GM12878 (cell line): ENCODE data around the gene CHAD. TPM values are rescaled to one million over a fixed set of nuclear protein-coding genes. Genes with fewer than 3 reads are reported as not detected.

Source experiments
- CEBPB ChIP-seq, 2 experiments: fragments of 150-350 bp in 1 of 2; IDR thresholded peaks; 2 replicates each; pipeline ENCODE4 v1.6.1; 2012 to 2014; ENCODE audit warnings: low read depth in 2 of 2, low read length in 2 of 2, borderline replicate concordance in 1 of 2, inconsistent platforms in 1 of 2
- CHD2 ChIP-seq: IDR thresholded peaks from 2 replicates; pipeline ENCODE4 v1.6.1; 2011; ENCODE audit warnings: low read depth, low read length, improper control_type of control experiment, borderline replicate concordance
- CHD4 ChIP-seq: fragments of 200-600 bp; sonication (generic); IDR thresholded peaks from 2 replicates; pipeline ENCODE4 v1.6.1; 2016; ENCODE audit warnings: mild to moderate bottlenecking
- EGR1 ChIP-seq, 2 experiments: IDR thresholded peaks; 1 replicate in 1 of 2; 2 replicates in 1 of 2; pipeline ENCODE4 v1.6.1; 2011 to 2012; ENCODE audit warnings: low read depth in 2 of 2, low read length in 2 of 2, borderline replicate concordance in 1 of 2, mild to moderate bottlenecking in 1 of 2, moderate library complexity in 1 of 2
- ESRRA ChIP-seq: IDR thresholded peaks from 2 replicates; pipeline ENCODE4 v1.6.1; 2012; ENCODE audit warnings: mild to moderate bottlenecking, low read length, improper control_type of control experiment
- FOXK2 ChIP-seq: fragments of 450-650 bp; IDR thresholded peaks from 2 replicates; pipeline ENCODE4 v1.6.1; 2017; ENCODE audit warnings: mild to moderate bottlenecking, moderate library complexity
- MTA2 ChIP-seq: fragments of 450-650 bp; IDR thresholded peaks from 2 replicates; pipeline ENCODE4 v1.6.1; 2016; ENCODE audit warnings: low read depth, mild to moderate bottlenecking, moderate library complexity
- MYB ChIP-seq: fragments of 150-350 bp; IDR thresholded peaks from 2 replicates; pipeline ENCODE4 v1.6.1; 2014; ENCODE audit warnings: mild to moderate bottlenecking, low read depth, low read length, borderline replicate concordance
- MYC ChIP-seq: IDR thresholded peaks from 2 replicates; pipeline ENCODE4 v1.6.1; 2011; ENCODE audit warnings: mild to moderate bottlenecking, low read length, moderate library complexity, inconsistent platforms; ENCODE audit not compliant: insufficient read depth, insufficient replicate concordance, insufficient read length, severe bottlenecking
- NFXL1 ChIP-seq: fragments of 450-650 bp; IDR thresholded peaks from 2 replicates; pipeline ENCODE4 v1.6.1; 2017; ENCODE audit warnings: antibody characterized with exemption, mild to moderate bottlenecking, borderline replicate concordance
- NR2C1 ChIP-seq: fragments of 450-650 bp; IDR thresholded peaks from 2 replicates; pipeline ENCODE4 v1.6.1; 2017; ENCODE audit warnings: antibody characterized with exemption, mild to moderate bottlenecking, moderate library complexity
- NR2F1 ChIP-seq: fragments of 450-650 bp; conservative IDR thresholded peaks from 2 replicates; pipeline ENCODE4 v1.6.1; 2017; ENCODE audit warnings: mild to moderate bottlenecking
- PBX3 ChIP-seq: IDR thresholded peaks from 2 replicates; pipeline ENCODE4 v1.6.1; 2011; ENCODE audit warnings: mild to moderate bottlenecking, low read depth, low read length, moderate library complexity; ENCODE audit not compliant: insufficient replicate concordance
- POLR2A ChIP-seq: IDR thresholded peaks from 2 replicates; pipeline ENCODE4 v1.6.1; 2011; ENCODE audit warnings: low read depth, mild to moderate bottlenecking, low read length
- SIX5 ChIP-seq: IDR thresholded peaks from 2 replicates; pipeline ENCODE4 v1.6.1; 2011; ENCODE audit warnings: mild to moderate bottlenecking, low read depth, low read length, moderate library complexity; ENCODE audit not compliant: severe bottlenecking
- SMAD5 ChIP-seq: IDR thresholded peaks from 2 replicates; pipeline ENCODE4 v1.6.1; 2016; ENCODE audit warnings: antibody characterized with exemption, low read depth
- USF1 ChIP-seq: IDR thresholded peaks from 2 replicates; pipeline ENCODE4 v1.6.1; 2011; ENCODE audit warnings: borderline replicate concordance, low read depth, mild to moderate bottlenecking, moderate library complexity, mixed read lengths, low read length; ENCODE audit not compliant: insufficient read depth; ENCODE audit errors: extremely low read length
- ZNF24 ChIP-seq: fragments of 450-650 bp; IDR thresholded peaks from 2 replicates; pipeline ENCODE4 v1.6.1; 2017; ENCODE audit warnings: antibody characterized with exemption, mild to moderate bottlenecking
- ZNF384 ChIP-seq: IDR thresholded peaks from 2 replicates; pipeline ENCODE4 v1.6.1; 2012; ENCODE audit warnings: low read depth, mild to moderate bottlenecking, low read length, improper control_type of control experiment, borderline replicate concordance
- ZSCAN29 ChIP-seq: fragments of 450-650 bp; IDR thresholded peaks from 2 replicates; pipeline ENCODE4 v1.6.1; 2017; ENCODE audit warnings: mild to moderate bottlenecking, moderate library complexity
- polyA plus RNA-seq, 11 experiments: library from polyadenylated mRNA; depleted of rRNA in 4 of 11; unstranded in 6 of 11; stranded (reverse) in 5 of 11; fragments of >200 nt; fragmentation: Nextera tagmentation in 4 of 11; fragmentation: Illumina TruSeq in 1 of 11; extraction: Ambion mirVana in 4 of 11; extraction: Trizol in 1 of 11; gene quantifications; 1 replicate in 1 of 11; 2 replicates in 10 of 11; pipeline versions ENCODE4 v1.2.1 to v1.2.3, GENCODE V29; 2011 to 2016; ENCODE audit warnings: inconsistent platforms in 2 of 11, missing spikeins in 2 of 11, low read depth in 1 of 11
- total RNA-seq, 4 experiments: library from RNA; depleted of rRNA in 3 of 4; stranded (reverse); fragments of >200 nt in 3 of 4; fragmentation: Illumina TruSeq in 1 of 4; extraction: Trizol in 1 of 4; gene quantifications; 2 replicates each; pipeline versions ENCODE4 v1.2.1 to v1.2.3, GENCODE V29; 2013 to 2021
- TF ChIP-seq, protein P1 (sequence below): fragments of 450-650 bp; IDR thresholded peaks from 2 replicates; pipeline ENCODE4 v1.6.1; 2014; ENCODE audit warnings: mild to moderate bottlenecking
- TF ChIP-seq, protein P2 (sequence below): fragments of 450-650 bp; IDR thresholded peaks from 2 replicates; pipeline ENCODE4 v1.6.1; 2017; ENCODE audit warnings: mild to moderate bottlenecking, moderate library complexity

Gene CHAD
- total and polyA plus RNA-seq, 10 of the 15 experiments (the other 5 are each of a cell fraction or from before 2014, with no cell fraction given) = 0.06 TPM; not detected in 9

GRCh38 chr17:50426814-50427787, 41.6 kb downstream of the CHAD start (continued):
- no peak for TF ChIP-seq MYC
- TF ChIP-seq, protein P1, sequence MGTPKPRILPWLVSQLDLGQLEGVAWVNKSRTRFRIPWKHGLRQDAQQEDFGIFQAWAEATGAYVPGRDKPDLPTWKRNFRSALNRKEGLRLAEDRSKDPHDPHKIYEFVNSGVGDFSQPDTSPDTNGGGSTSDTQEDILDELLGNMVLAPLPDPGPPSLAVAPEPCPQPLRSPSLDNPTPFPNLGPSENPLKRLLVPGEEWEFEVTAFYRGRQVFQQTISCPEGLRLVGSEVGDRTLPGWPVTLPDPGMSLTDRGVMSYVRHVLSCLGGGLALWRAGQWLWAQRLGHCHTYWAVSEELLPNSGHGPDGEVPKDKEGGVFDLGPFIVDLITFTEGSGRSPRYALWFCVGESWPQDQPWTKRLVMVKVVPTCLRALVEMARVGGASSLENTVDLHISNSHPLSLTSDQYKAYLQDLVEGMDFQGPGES = no peak
- TF ChIP-seq ZNF24 = no peak
- TF ChIP-seq MTA2 = peak; percentile 17; the same call in 1 of the 2 replicates
- TF ChIP-seq ZSCAN29 = no peak
- no peak for TF ChIP-seq MYB
- TF ChIP-seq EGR1 (IDR thresholded peaks at IDR 0.05; ENCODE audit: borderline replicate concordance in 1 of 2, low read depth in 2 of 2, low read length in 2 of 2) = peak in 1 of 2 experiments; percentile 42; a peak in 1 of 3 replicates
- 0 out of 2 replicates have a peak, but pooled peaks have one; percentile 39 for TF ChIP-seq NR2F1
- TF ChIP-seq SIX5 = peak; percentile 24
- no peak for TF ChIP-seq ZNF384
- TF ChIP-seq FOXK2 = no peak
- no peak for TF ChIP-seq ESRRA
- TF ChIP-seq NR2C1 = 0 out of 2 replicates have a peak, but pooled peaks have one; percentile 39
- TF ChIP-seq, protein P2, sequence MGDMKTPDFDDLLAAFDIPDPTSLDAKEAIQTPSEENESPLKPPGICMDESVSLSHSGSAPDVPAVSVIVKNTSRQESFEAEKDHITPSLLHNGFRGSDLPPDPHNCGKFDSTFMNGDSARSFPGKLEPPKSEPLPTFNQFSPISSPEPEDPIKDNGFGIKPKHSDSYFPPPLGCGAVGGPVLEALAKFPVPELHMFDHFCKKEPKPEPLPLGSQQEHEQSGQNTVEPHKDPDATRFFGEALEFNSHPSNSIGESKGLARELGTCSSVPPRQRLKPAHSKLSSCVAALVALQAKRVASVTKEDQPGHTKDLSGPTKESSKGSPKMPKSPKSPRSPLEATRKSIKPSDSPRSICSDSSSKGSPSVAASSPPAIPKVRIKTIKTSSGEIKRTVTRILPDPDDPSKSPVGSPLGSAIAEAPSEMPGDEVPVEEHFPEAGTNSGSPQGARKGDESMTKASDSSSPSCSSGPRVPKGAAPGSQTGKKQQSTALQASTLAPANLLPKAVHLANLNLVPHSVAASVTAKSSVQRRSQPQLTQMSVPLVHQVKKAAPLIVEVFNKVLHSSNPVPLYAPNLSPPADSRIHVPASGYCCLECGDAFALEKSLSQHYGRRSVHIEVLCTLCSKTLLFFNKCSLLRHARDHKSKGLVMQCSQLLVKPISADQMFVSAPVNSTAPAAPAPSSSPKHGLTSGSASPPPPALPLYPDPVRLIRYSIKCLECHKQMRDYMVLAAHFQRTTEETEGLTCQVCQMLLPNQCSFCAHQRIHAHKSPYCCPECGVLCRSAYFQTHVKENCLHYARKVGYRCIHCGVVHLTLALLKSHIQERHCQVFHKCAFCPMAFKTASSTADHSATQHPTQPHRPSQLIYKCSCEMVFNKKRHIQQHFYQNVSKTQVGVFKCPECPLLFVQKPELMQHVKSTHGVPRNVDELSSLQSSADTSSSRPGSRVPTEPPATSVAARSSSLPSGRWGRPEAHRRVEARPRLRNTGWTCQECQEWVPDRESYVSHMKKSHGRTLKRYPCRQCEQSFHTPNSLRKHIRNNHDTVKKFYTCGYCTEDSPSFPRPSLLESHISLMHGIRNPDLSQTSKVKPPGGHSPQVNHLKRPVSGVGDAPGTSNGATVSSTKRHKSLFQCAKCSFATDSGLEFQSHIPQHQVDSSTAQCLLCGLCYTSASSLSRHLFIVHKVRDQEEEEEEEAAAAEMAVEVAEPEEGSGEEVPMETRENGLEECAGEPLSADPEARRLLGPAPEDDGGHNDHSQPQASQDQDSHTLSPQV = no peak
- TF ChIP-seq CHD2 = no peak
- TF ChIP-seq NFXL1 = no peak
- no peak for TF ChIP-seq CEBPB (IDR thresholded peaks at IDR 0.05; ENCODE audit: borderline replicate concordance in 1 of 2, low read depth in 2 of 2, low read length in 2 of 2)
- TF ChIP-seq SMAD5 = no peak
- peak; percentile 43; the same call in 1 of the 2 replicates for TF ChIP-seq POLR2A
- no peak for TF ChIP-seq USF1
- TF ChIP-seq CHD4 = no peak
- TF ChIP-seq PBX3 = peak; percentile 66
